DMS153 (cell line): ENCODE data around the gene SIRPB2.

ENCODE experiments used
- DNase-seq: peaks from one replicate; lab custom pipeline; 2025; lab: John Stamatoyannopoulos, UW

SIRPB2 gene

GRCh38 chr20:1491281-1491840 is at the start of gene SIRPB2:
TSS of gene SIRPB2 (minus strand) at chr20:1491420. CDS start at chr20:1491359, 61 bp downstream.
- DNase-seq: no peak

GRCh38 chr20:1539816-1540419 is 48.7 kb upstream of the SIRPB2 start:
- DNase-seq: no peak

- no peak for DNase-seq
Observed at GRCh38 chr20:1538655-1539054, 47.4 kb upstream of the SIRPB2 start.

GRCh38 chr20:1537731-1538058 is 46.5 kb upstream of the SIRPB2 start:
- no peak for DNase-seq

- no peak for DNase-seq
Observed at GRCh38 chr20:1536893-1537730, 45.9 kb upstream of the SIRPB2 start.

- no peak for DNase-seq
Observed at GRCh38 chr20:1535420-1536175, 44.4 kb upstream of the SIRPB2 start.

- no peak for DNase-seq
Observed at GRCh38 chr20:1534526-1534925, 43.3 kb upstream of the SIRPB2 start.

- no peak for DNase-seq
Observed at GRCh38 chr20:1533059-1533458, 41.8 kb upstream of the SIRPB2 start.

GRCh38 chr20:1528811-1529210 is 37.6 kb upstream of the SIRPB2 start:
- DNase-seq: no peak

GRCh38 chr20:1527923-1528322 is 36.7 kb upstream of the SIRPB2 start:
- DNase-seq: no peak

GRCh38 chr20:1526896-1527295 is 35.7 kb upstream of the SIRPB2 start:
- DNase-seq: no peak

- DNase-seq: no peak
Observed at GRCh38 chr20:1526310-1526709, 35.1 kb upstream of the SIRPB2 start.

- DNase-seq: peak; percentile 73
Observed at GRCh38 chr20:1524004-1524403, 32.8 kb upstream of the SIRPB2 start.

- no peak for DNase-seq
Observed at GRCh38 chr20:1517010-1517409, 25.8 kb upstream of the SIRPB2 start.

GRCh38 chr20:1513801-1514200 is 22.6 kb upstream of the SIRPB2 start:
- DNase-seq: no peak

GRCh38 chr20:1509237-1509636 is 18.0 kb upstream of the SIRPB2 start:
- DNase-seq: no peak

GRCh38 chr20:1508574-1508973 is 17.4 kb upstream of the SIRPB2 start:
- no peak for DNase-seq

- no peak for DNase-seq
Observed at GRCh38 chr20:1507276-1507675, 16.1 kb upstream of the SIRPB2 start.

- no peak for DNase-seq
Observed at GRCh38 chr20:1505871-1506270, 14.7 kb upstream of the SIRPB2 start.

- no peak for DNase-seq
Observed at GRCh38 chr20:1505361-1505760, 14.1 kb upstream of the SIRPB2 start.

GRCh38 chr20:1503564-1504227 is 12.5 kb upstream of the SIRPB2 start:
- peak; percentile 81 for DNase-seq

GRCh38 chr20:1500496-1500895 is 9.3 kb upstream of the SIRPB2 start:
- DNase-seq: no peak
